Measurements from ENCODE around the gene CA10.

Gene CA10

GRCh38 chr17:51707216-51707615, 451.3 kb downstream of the CA10 start:
- no peak for TF ChIP-seq CTCF (conservative IDR thresholded peaks at IDR 0.05; ENCODE audit: low read depth, low read length)
- no peaks in the 10 kb centered on the region for H4K20me1 ChIP-seq (ENCODE audit: insufficient read depth)
- no peak overlapping the region for H2AFZ ChIP-seq (ENCODE audit: low read depth)
- no peak overlapping the region for H3K9ac ChIP-seq
- no peaks in the 10 kb centered on the region for H3K36me3 ChIP-seq (ENCODE audit: insufficient read depth)
- no peaks in the 10 kb centered on the region for H3K4me1 ChIP-seq (ENCODE audit: low read depth, poor library complexity, severe bottlenecking)
- H3K27me3 ChIP-seq (ENCODE audit: insufficient read depth, low read depth) = no peaks in the 10 kb centered on the region
- H3K79me2 ChIP-seq (ENCODE audit: insufficient read depth, low read depth) = no peaks in the 10 kb centered on the region
- H3K4me2 ChIP-seq = no peak overlapping the region
- no peak overlapping the region for H3K4me3 ChIP-seq (IDR thresholded peaks at IDR 0.05; ENCODE audit: insufficient read depth, low read depth, low read length)
- H3K27ac ChIP-seq = no peak overlapping the region

GRCh38 chr17:51706093-51706492, 452.4 kb downstream of the CA10 start:
- Histone ChIP-seq H3K36me3 (ENCODE audit: insufficient read depth) (no peaks in the 10 kb centered on the region), H3K9ac (no peak overlapping the region), H3K27ac (no peak overlapping the region)

GRCh38 chr17:51703361-51704341, 454.9 kb downstream of the CA10 start:
- H4K20me1 ChIP-seq (ENCODE audit: insufficient read depth) = no peaks in the 10 kb centered on the region
- no peak overlapping the region for H2AFZ ChIP-seq (ENCODE audit: low read depth)
- H3K36me3 ChIP-seq (ENCODE audit: insufficient read depth) = no peaks in the 10 kb centered on the region
- no peaks in the 10 kb centered on the region for H3K27me3 ChIP-seq (ENCODE audit: insufficient read depth, low read depth)
- H3K9ac ChIP-seq = no peak overlapping the region
- TF ChIP-seq CTCF (conservative IDR thresholded peaks at IDR 0.05; ENCODE audit: low read depth, low read length) = no peak
- no peak overlapping the region for H3K27ac ChIP-seq
- H3K4me2 ChIP-seq = no peak overlapping the region
- H3K4me3 ChIP-seq (IDR thresholded peaks at IDR 0.05; ENCODE audit: insufficient read depth, low read depth, low read length) = no peak overlapping the region
- H3K79me2 ChIP-seq (ENCODE audit: insufficient read depth, low read depth) = no peaks in the 10 kb centered on the region
- no peaks in the 10 kb centered on the region for H3K4me1 ChIP-seq (ENCODE audit: low read depth, poor library complexity, severe bottlenecking)

More at GRCh38 chr17:51706093-51706492, 452.4 kb downstream of the CA10 start:
- Histone ChIP-seq H3K79me2 (ENCODE audit: insufficient read depth, low read depth) (no peaks in the 10 kb centered on the region), H4K20me1 (ENCODE audit: insufficient read depth) (no peaks in the 10 kb centered on the region), H2AFZ (ENCODE audit: low read depth) (no peak overlapping the region), H3K4me2 (no peak overlapping the region), H3K4me3 (IDR thresholded peaks at IDR 0.05; ENCODE audit: insufficient read depth, low read depth, low read length) (no peak overlapping the region), H3K4me1 (ENCODE audit: low read depth, poor library complexity, severe bottlenecking) (no peaks in the 10 kb centered on the region), H3K27me3 (ENCODE audit: insufficient read depth, low read depth) (no peaks in the 10 kb centered on the region)
- TF ChIP-seq CTCF (conservative IDR thresholded peaks at IDR 0.05; ENCODE audit: low read depth, low read length) = no peak

GRCh38 chr17:51702963-51703360, 455.6 kb downstream of the CA10 start:
- Histone ChIP-seq H3K4me1 (ENCODE audit: low read depth, poor library complexity, severe bottlenecking) (no peaks in the 10 kb centered on the region), H3K27ac (no peak overlapping the region), H4K20me1 (ENCODE audit: insufficient read depth) (no peaks in the 10 kb centered on the region)

More at GRCh38 chr17:51702963-51703360, 455.6 kb downstream of the CA10 start:
- H3K36me3 ChIP-seq (ENCODE audit: insufficient read depth) = no peaks in the 10 kb centered on the region
- no peak overlapping the region for H3K4me2 ChIP-seq
- no peaks in the 10 kb centered on the region for H3K79me2 ChIP-seq (ENCODE audit: insufficient read depth, low read depth)
- H2AFZ ChIP-seq (ENCODE audit: low read depth) = no peak overlapping the region
- H3K27me3 ChIP-seq (ENCODE audit: insufficient read depth, low read depth) = no peaks in the 10 kb centered on the region
- H3K9ac ChIP-seq = no peak overlapping the region
- no peak for TF ChIP-seq CTCF (conservative IDR thresholded peaks at IDR 0.05; ENCODE audit: low read depth, low read length)
- H3K4me3 ChIP-seq (IDR thresholded peaks at IDR 0.05; ENCODE audit: insufficient read depth, low read depth, low read length) = no peak overlapping the region
